ENCODE results near the gene UNC79. TPM values are rescaled to one million over a fixed set of nuclear protein-coding genes. Genes with fewer than 3 reads are reported as not detected.

Gene UNC79
- total and polyA plus RNA-seq, 11 donors = 0.04 to 0.58 (median 0.42) TPM

DNA sequence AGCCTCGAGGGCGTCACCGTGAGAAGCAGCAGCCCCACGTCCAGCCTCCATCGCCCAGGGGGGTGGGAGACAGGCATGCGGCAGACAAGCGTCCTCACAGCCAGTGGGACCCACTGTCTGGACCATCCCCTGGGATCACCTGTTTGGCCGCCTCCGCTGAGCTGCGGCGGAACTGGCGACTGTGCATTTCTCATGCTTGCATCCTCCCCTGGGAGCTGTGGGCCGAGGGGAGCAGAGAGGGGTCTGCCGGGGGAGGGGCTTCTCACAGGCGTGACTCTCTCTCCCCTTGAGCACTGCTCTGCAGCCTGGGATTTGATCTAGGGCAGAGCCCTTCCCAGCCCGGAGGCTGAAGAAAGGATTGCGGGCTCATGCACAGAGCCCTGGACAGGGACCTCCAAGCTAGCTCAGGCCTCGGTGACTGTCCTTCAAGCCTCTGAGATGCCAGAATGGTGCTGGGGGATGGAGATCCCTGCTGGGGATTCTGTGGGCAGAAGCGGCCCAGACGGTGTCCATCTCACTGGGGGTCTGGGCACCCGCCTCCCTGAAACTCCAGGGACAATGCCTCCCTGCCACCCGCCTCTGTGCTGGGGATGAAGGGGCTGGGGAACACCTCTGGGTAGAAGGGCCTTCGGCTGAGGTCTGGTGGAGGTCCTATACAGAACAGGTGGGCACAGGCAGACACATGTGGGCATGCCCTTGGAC, 296.5 kb downstream of the UNC79 start:
- Histone ChIP-seq H3K4me1 (no peaks in the 10 kb centered on the region), H3K9me3 (no peaks in the 10 kb centered on the region), H3K27me3 (no peaks in the 10 kb centered on the region), H3K36me3 (no peaks in the 10 kb centered on the region), H3K4me3 (no peak overlapping the region), H3K27ac (no peak overlapping the region)
- intact Hi-C loops (cut with DNase I) = no loop called here
- DNase-seq (no peak), ATAC-seq (no peak)
- 77 to 89% (median 81%) methylated on average over 17 to 23 of the region's 23 CpGs for WGBS, 4 donors
- TF ChIP-seq, protein P1, sequence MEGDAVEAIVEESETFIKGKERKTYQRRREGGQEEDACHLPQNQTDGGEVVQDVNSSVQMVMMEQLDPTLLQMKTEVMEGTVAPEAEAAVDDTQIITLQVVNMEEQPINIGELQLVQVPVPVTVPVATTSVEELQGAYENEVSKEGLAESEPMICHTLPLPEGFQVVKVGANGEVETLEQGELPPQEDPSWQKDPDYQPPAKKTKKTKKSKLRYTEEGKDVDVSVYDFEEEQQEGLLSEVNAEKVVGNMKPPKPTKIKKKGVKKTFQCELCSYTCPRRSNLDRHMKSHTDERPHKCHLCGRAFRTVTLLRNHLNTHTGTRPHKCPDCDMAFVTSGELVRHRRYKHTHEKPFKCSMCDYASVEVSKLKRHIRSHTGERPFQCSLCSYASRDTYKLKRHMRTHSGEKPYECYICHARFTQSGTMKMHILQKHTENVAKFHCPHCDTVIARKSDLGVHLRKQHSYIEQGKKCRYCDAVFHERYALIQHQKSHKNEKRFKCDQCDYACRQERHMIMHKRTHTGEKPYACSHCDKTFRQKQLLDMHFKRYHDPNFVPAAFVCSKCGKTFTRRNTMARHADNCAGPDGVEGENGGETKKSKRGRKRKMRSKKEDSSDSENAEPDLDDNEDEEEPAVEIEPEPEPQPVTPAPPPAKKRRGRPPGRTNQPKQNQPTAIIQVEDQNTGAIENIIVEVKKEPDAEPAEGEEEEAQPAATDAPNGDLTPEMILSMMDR (IDR thresholded peaks at IDR 0.05) = no peak
- no peak for TF ChIP-seq POLR2A (IDR thresholded peaks at IDR 0.05)

DNA sequence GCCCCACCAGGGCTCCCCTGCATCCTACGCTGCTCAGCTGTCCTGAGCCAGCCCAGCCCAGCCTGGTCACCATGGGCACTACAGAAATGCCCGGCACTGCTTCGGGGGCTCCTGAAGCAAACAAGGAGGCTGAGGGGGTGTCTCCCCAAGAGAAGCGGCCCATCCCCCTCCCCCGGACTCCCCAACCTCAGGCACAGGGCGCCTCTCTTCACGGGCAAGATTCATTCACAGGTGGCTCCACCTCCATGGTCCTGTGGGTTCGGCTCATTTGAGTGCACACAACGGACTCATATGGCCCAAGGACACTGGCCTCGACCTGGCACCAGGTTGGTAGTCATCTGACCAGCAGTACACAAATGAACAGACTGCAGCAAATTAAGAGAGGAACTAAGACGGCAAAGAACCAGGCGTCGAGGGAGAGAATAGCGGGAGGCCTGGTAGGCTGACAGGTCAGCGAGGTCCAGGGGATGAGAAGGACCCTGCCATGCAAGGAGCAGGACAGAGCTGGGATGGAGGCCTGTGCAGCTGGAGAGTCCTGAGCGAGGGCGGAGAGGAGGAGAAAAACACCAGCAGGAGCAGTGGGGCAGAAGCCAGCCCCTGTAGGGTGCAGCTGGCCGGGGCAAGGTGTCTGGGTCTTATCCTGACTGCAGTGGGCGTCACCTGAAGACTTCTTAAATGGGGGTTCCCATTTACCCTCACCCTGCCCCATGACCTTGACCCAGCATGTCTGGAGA, 297.3 kb downstream of the UNC79 start:
- H3K27me3 ChIP-seq = no peaks in the 10 kb centered on the region
- no peaks in the 10 kb centered on the region for H3K9me3 ChIP-seq
- no peak overlapping the region for H3K4me3 ChIP-seq
- intact Hi-C loops (cut with DNase I) = no loop called here
- ATAC-seq = no peak
- DNase-seq = no peak
- H3K27ac ChIP-seq = no peak overlapping the region
- WGBS, 4 donors = 88 to 94% (median 93%) methylated on average over 18 to 19 of the region's 19 CpGs
- H3K36me3 ChIP-seq = no peaks in the 10 kb centered on the region
- TF ChIP-seq, protein P1 (IDR thresholded peaks at IDR 0.05) = no peak
- TF ChIP-seq POLR2A (IDR thresholded peaks at IDR 0.05) = no peak
- no peaks in the 10 kb centered on the region for H3K4me1 ChIP-seq

DNA sequence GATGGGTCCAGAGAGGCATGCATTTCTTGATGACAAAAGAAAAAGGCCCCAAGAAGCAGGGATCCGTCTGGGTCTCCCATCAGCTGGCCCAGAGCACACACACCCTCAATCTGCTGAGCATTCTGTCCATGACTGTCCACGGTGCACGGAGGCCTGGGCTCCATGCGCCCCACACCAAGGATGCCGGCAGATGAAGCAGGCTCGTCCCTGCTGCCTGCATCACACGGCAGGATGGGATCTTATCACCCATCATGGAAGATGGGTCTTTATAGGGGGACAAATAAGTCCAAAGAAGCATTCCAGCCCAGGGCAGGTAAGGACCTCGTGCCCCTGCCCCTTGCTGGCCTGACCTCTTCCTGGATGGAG, 297.9 kb downstream of the UNC79 start:
- Histone ChIP-seq H3K36me3 (no peaks in the 10 kb centered on the region), H3K4me3 (no peak overlapping the region), H3K4me1 (no peaks in the 10 kb centered on the region), H3K27ac (no peak overlapping the region), H3K27me3 (no peaks in the 10 kb centered on the region), H3K9me3 (no peaks in the 10 kb centered on the region)
- 81 to 93% (median 91%) methylated on average over 6 to 8 of the region's 8 CpGs for WGBS, 4 donors
- DNase-seq (no peak), ATAC-seq (no peak)
- TF ChIP-seq, protein P1 (IDR thresholded peaks at IDR 0.05) = no peak
- no peak for TF ChIP-seq POLR2A (IDR thresholded peaks at IDR 0.05)
- intact Hi-C loops (cut with DNase I) = no loop called here

DNA sequence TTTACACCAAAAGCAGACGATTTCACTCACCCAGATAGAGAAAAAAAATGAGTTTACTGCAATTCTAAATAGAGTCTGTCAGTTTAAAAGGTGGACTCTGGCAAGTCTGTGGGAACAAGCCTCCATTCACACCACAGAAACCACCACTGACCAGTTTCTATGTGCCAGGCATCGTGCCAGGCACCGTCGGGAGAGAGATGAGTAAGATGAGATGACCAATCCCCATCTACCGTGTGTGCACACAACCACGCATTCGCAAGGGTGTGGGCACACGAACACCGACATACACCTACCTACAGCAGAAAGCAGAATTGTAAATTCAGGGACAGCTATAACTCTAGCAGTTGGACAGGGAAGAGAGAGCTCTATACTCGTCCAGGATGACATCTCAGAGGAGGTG, 299.3 kb downstream of the UNC79 start:
- WGBS, 4 donors = 76 to 86% (median 83%) methylated on average over 10 of the region's 10 CpGs

More for the DNA sequence above, 299.3 kb downstream of the UNC79 start:
- DNase-seq (no peak), ATAC-seq (no peak)
- Histone ChIP-seq H3K36me3 (no peaks in the 10 kb centered on the region), H3K4me1 (no peaks in the 10 kb centered on the region), H3K9me3 (no peaks in the 10 kb centered on the region), H3K27ac (no peak overlapping the region), H3K4me3 (no peak overlapping the region), H3K27me3 (no peaks in the 10 kb centered on the region)
- TF ChIP-seq, protein P1 (IDR thresholded peaks at IDR 0.05) = no peak
- no peak for TF ChIP-seq POLR2A (IDR thresholded peaks at IDR 0.05)
- intact Hi-C loops (cut with DNase I) = no loop called here

All from heart left ventricle (tissue), 16 donors.